CD4-positive, alpha-beta T cell treated with Interferon alpha-2 for 1 hour (primary cell): ENCODE results near the gene RAPH1.

Source experiments
- DNase-seq, 2 donors: peaks; one replicate each; pipeline ENCODE4 v3.0.0-alpha.2; 2020 to 2022

The RAPH1 gene

GRCh38 chr2:203535078-203535783 is at the start of gene RAPH1:
Gene RAPH1, minus strand, starts transcription at chr2:203535301. Its CDS starts 39,948 bp downstream, at chr2:203495353.
- peak; percentile 53 to 62 for DNase-seq

GRCh38 chr2:203584784-203585183 is 49.7 kb upstream of the RAPH1 start:
- DNase-seq: no peak

GRCh38 chr2:203583701-203584100 is 48.6 kb upstream of the RAPH1 start:
- no peak for DNase-seq

- no peak for DNase-seq
Observed at GRCh38 chr2:203583084-203583695, 48.1 kb upstream of the RAPH1 start.

GRCh38 chr2:203582468-203582867 is 47.4 kb upstream of the RAPH1 start:
- DNase-seq: no peak

- no peak for DNase-seq
Observed at GRCh38 chr2:203580844-203581243, 45.7 kb upstream of the RAPH1 start.

GRCh38 chr2:203579730-203580129 is 44.6 kb upstream of the RAPH1 start:
- DNase-seq: no peak

- DNase-seq: peak in 1 of 2 donors; percentile 8
Observed at GRCh38 chr2:203578759-203579643, 43.9 kb upstream of the RAPH1 start.

- DNase-seq: no peak
Observed at GRCh38 chr2:203574824-203575223, 39.7 kb upstream of the RAPH1 start.

GRCh38 chr2:203572316-203572715 is 37.2 kb upstream of the RAPH1 start:
- DNase-seq: no peak

GRCh38 chr2:203569677-203570316 is 34.7 kb upstream of the RAPH1 start:
- DNase-seq: peak in 1 of 2 donors; percentile 4

GRCh38 chr2:203567691-203568090 is 32.6 kb upstream of the RAPH1 start:
- no peak for DNase-seq

- no peak for DNase-seq
Observed at GRCh38 chr2:203566161-203566560, 31.1 kb upstream of the RAPH1 start.

GRCh38 chr2:203565076-203565475 is 30.0 kb upstream of the RAPH1 start:
- DNase-seq: no peak

GRCh38 chr2:203562268-203562667 is 27.2 kb upstream of the RAPH1 start:
- DNase-seq: no peak

- no peak for DNase-seq
Observed at GRCh38 chr2:203559641-203560040, 24.5 kb upstream of the RAPH1 start.

GRCh38 chr2:203553784-203554183 is 18.7 kb upstream of the RAPH1 start:
- no peak for DNase-seq

GRCh38 chr2:203551778-203552177 is 16.7 kb upstream of the RAPH1 start:
- no peak for DNase-seq

GRCh38 chr2:203550266-203550665 is 15.2 kb upstream of the RAPH1 start:
- no peak for DNase-seq

GRCh38 chr2:203549406-203549805 is 14.3 kb upstream of the RAPH1 start:
- no peak for DNase-seq

- no peak for DNase-seq
Observed at GRCh38 chr2:203548887-203549286, 13.8 kb upstream of the RAPH1 start.

GRCh38 chr2:203547356-203547755 is 12.3 kb upstream of the RAPH1 start:
- DNase-seq: no peak

- no peak for DNase-seq
Observed at GRCh38 chr2:203544402-203544801, 9.3 kb upstream of the RAPH1 start.
